Posterior cingulate gyrus (tissue), 11 donors: ENCODE data around the gene NPHP4.
A peak's percentile ranks its signal among the peaks of the same experiment; 100 is the strongest.

ENCODE experiments used
- DNase-seq, 10 donors: peaks; one replicate each; pipeline versions ENCODE4 v3.0.0 to v3.0.0-alpha.2; 2020 to 2021; ENCODE audit warnings: mixed read lengths in 3 of 10
- intact Hi-C: fragments of 100-400 bp; cut with DNase I; formaldehyde crosslinking; loops from one replicate; pipeline ENCODE4 v1.15.1; 2023

Gene NPHP4

GRCh38 chr1:5831600-5832335 is 160.5 kb downstream of the NPHP4 start:
- intact Hi-C loops, result no loop called here
- peak in 2 of 10 donors; percentile 74 to 79 for DNase-seq

GRCh38 chr1:5830771-5831599 is 161.2 kb downstream of the NPHP4 start:
- intact Hi-C loops, result no loop called here
- peak in 7 of 10 donors; percentile 45 to 91 (median 65) for DNase-seq

- peak in 2 of 10 donors; percentile 10 to 16 for DNase-seq
- intact Hi-C loops, result no loop called here
These were observed 162.8 kb downstream of the NPHP4 start for GRCh38 chr1:5829414-5829813.

GRCh38 chr1:5828308-5828935 is 163.8 kb downstream of the NPHP4 start:
- DNase-seq, result peak in 2 of 10 donors; percentile 22 to 43
- intact Hi-C loops, result no loop called here

- intact Hi-C loops, result no loop called here
- peak in 1 of 10 donors; percentile 45 for DNase-seq
These were observed 164.7 kb downstream of the NPHP4 start for GRCh38 chr1:5827516-5827915.

- intact Hi-C loops, result no loop called here
- DNase-seq, result peak in 2 of 10 donors; percentile 59 to 71
These were observed 165.6 kb downstream of the NPHP4 start for GRCh38 chr1:5826601-5827000.

GRCh38 chr1:5822726-5823125 is 169.5 kb downstream of the NPHP4 start:
- DNase-seq, result peak in 2 of 10 donors; percentile 35 to 63
- intact Hi-C loops, result no loop called here

GRCh38 chr1:5822266-5822665 is 170.0 kb downstream of the NPHP4 start:
- peak in 2 of 10 donors; percentile 42 to 62 for DNase-seq
- intact Hi-C loops, result no loop called here

GRCh38 chr1:5821540-5822176 is 170.6 kb downstream of the NPHP4 start:
- intact Hi-C loops, result no loop called here
- DNase-seq, result peak in 2 of 10 donors; percentile 39 to 57

GRCh38 chr1:5820026-5820421 is 172.2 kb downstream of the NPHP4 start:
- peak in 2 of 10 donors; percentile 22 to 40 for DNase-seq
- intact Hi-C loops, result no loop called here

- peak in 2 of 10 donors; percentile 24 to 71 for DNase-seq
- intact Hi-C loops, result no loop called here
These were observed 172.7 kb downstream of the NPHP4 start for GRCh38 chr1:5819391-5820025.

GRCh38 chr1:5818755-5819154 is 173.5 kb downstream of the NPHP4 start:
- peak in 2 of 10 donors; percentile 8 to 52 for DNase-seq
- intact Hi-C loops, result no loop called here

- intact Hi-C loops, result no loop called here
- DNase-seq, result no peak
These were observed 176.5 kb downstream of the NPHP4 start for GRCh38 chr1:5815716-5816115.

GRCh38 chr1:5815211-5815610 is 177.0 kb downstream of the NPHP4 start:
- intact Hi-C loops, result no loop called here
- DNase-seq, result peak in 2 of 10 donors; percentile 5 to 56

- DNase-seq, result peak in 2 of 10 donors; percentile 41 to 68
- intact Hi-C loops, result no loop called here
These were observed 178.1 kb downstream of the NPHP4 start for GRCh38 chr1:5814046-5814619.

- intact Hi-C loops, result no loop called here
- peak in 1 of 10 donors; percentile 26 for DNase-seq
These were observed 178.7 kb downstream of the NPHP4 start for GRCh38 chr1:5813480-5813879.
